ENCODE results near the gene SLC15A4.

GRCh38 chr12:128810182-128811127 lies 13.3 kb downstream of the SLC15A4 start:
- TF ChIP-seq CTCF (IDR thresholded peaks at IDR 0.05 in 8 of 11, conservative IDR thresholded peaks at IDR 0.05 in 3 of 11) = no peak
- TF ChIP-seq POLR2AphosphoS5 (IDR thresholded peaks at IDR 0.05) = peak in 2 of 3 donors; percentile 6 to 67
- no peak for TF ChIP-seq POLR2A (IDR thresholded peaks at IDR 0.05)

All from spleen (tissue), 7 donors.